HTR-8/SVneo (cell line): ENCODE results near the gene SLC1A1.

Experiments used
- DNase-seq: peaks from one replicate; pipeline ENCODE4 v3.0.0; 2011; ENCODE audit warnings: low spot score, mixed read lengths; ENCODE audit not compliant: insufficient read length
- FAIRE-seq: peaks from 2 replicates; lab custom pipeline; 2011; peaks lifted over from hg19 to GRCh38; lab: Jason Lieb, UNC

SLC1A1 gene

GRCh38 chr9:4489919-4490704 lies at the start of gene SLC1A1:
Gene SLC1A1 (plus strand): TSS chr9:4490468. CDS start chr9:4490680, 212 bp downstream.
- DNase-seq: peak; percentile 70
- peak; percentile 82 for FAIRE-seq

- FAIRE-seq: no peak
- no peak for DNase-seq
Measured at GRCh38 chr9:4442806-4443205, 47.5 kb upstream of the SLC1A1 start.

- DNase-seq (no peak), FAIRE-seq (no peak)
Measured at GRCh38 chr9:4443439-4443838, 46.8 kb upstream of the SLC1A1 start.

- no peak for FAIRE-seq
Measured at GRCh38 chr9:4461437-4461836, 28.8 kb upstream of the SLC1A1 start.

GRCh38 chr9:4463824-4464223 lies 26.4 kb upstream of the SLC1A1 start:
- no peak for FAIRE-seq
- DNase-seq: no peak

More at GRCh38 chr9:4461437-4461836, 28.8 kb upstream of the SLC1A1 start:
- DNase-seq: no peak

GRCh38 chr9:4464911-4465513 lies 25.3 kb upstream of the SLC1A1 start:
- DNase-seq: no peak
- no peak for FAIRE-seq

GRCh38 chr9:4465910-4466309 lies 24.4 kb upstream of the SLC1A1 start:
- no peak for DNase-seq
- no peak for FAIRE-seq

- no peak for DNase-seq
- no peak for FAIRE-seq
Measured at GRCh38 chr9:4475301-4475700, 15.0 kb upstream of the SLC1A1 start.

GRCh38 chr9:4486176-4486575 lies 4.1 kb upstream of the SLC1A1 start:
- no peak for DNase-seq
- FAIRE-seq: no peak

GRCh38 chr9:4489562-4489918 lies 728 bp upstream of the SLC1A1 start:
- DNase-seq (peak; percentile 45), FAIRE-seq (no peak)

GRCh38 chr9:4490705-4491625 lies 697 bp downstream of the SLC1A1 start:
- FAIRE-seq (no peak), DNase-seq (no peak)

- FAIRE-seq: no peak
- no peak for DNase-seq
Measured at GRCh38 chr9:4491626-4491975, 1.3 kb downstream of the SLC1A1 start.

- FAIRE-seq (no peak), DNase-seq (no peak)
Measured at GRCh38 chr9:4494332-4494731, 4.1 kb downstream of the SLC1A1 start.

- DNase-seq (no peak), FAIRE-seq (no peak)
Measured at GRCh38 chr9:4494806-4495205, 4.5 kb downstream of the SLC1A1 start.

GRCh38 chr9:4495537-4495936 lies 5.3 kb downstream of the SLC1A1 start:
- FAIRE-seq (no peak), DNase-seq (no peak)

GRCh38 chr9:4496497-4496896 lies 6.2 kb downstream of the SLC1A1 start:
- DNase-seq: no peak
- no peak for FAIRE-seq

- FAIRE-seq (no peak), DNase-seq (no peak)
Measured at GRCh38 chr9:4497395-4497794, 7.1 kb downstream of the SLC1A1 start.

- DNase-seq: no peak
- FAIRE-seq: no peak
Measured at GRCh38 chr9:4497855-4498254, 7.6 kb downstream of the SLC1A1 start.

- DNase-seq (no peak), FAIRE-seq (no peak)
Measured at GRCh38 chr9:4499917-4500316, 9.6 kb downstream of the SLC1A1 start.

GRCh38 chr9:4501147-4501507 lies 10.9 kb downstream of the SLC1A1 start:
- DNase-seq (no peak), FAIRE-seq (no peak)

GRCh38 chr9:4502444-4502843 lies 12.2 kb downstream of the SLC1A1 start:
- no peak for DNase-seq
- no peak for FAIRE-seq
